DND-41 (cell line): Measurements from ENCODE around the gene BMERB1.

Experiments used
- ATAC-seq: fragments of 200-7000 bp; cut with Tn5 transposase; 3 replicates; pipeline ENCODE4 v1.9.1; 2021; ENCODE audit warnings: low read depth; ENCODE audit not compliant: insufficient read depth
- DNase-seq: peaks from one replicate; pipeline ENCODE4 v3.0.0-alpha.2; 2020
- H2AFZ ChIP-seq: 2 replicates; pipeline ENCODE4 v1.6.0; 2012; ENCODE audit warnings: low read depth, low read length
- H3K27ac ChIP-seq: 2 replicates; pipeline ENCODE4 v1.5.1; 2012; ENCODE audit warnings: low read length, inconsistent platforms
- H3K27me3 ChIP-seq: fragments of 200-600 bp; sonication (generic); 2 replicates; pipeline ENCODE4 v1.6.0; 2012; ENCODE audit warnings: low read length, mild to moderate bottlenecking, inconsistent platforms; ENCODE audit not compliant: insufficient read depth, poor library complexity
- H3K36me3 ChIP-seq: 2 replicates; pipeline ENCODE4 v1.5.1; 2012; ENCODE audit warnings: low read length, inconsistent platforms; ENCODE audit not compliant: insufficient read depth
- H3K4me1 ChIP-seq: 2 replicates; pipeline ENCODE4 v1.5.1; 2012; ENCODE audit warnings: mild to moderate bottlenecking, low read length; ENCODE audit not compliant: insufficient read depth
- H3K4me2 ChIP-seq: 2 replicates; pipeline ENCODE4 v1.6.0; 2012; ENCODE audit warnings: mild to moderate bottlenecking, moderate library complexity, low read length, inconsistent platforms; ENCODE audit not compliant: insufficient read depth
- H3K4me3 ChIP-seq, 2 experiments: fragments of 200-600 bp in 1 of 2; shearing (Covaris generic) in 1 of 2; 2 replicates each; pipeline ENCODE4 v1.5.1; 2012 to 2016; ENCODE audit warnings: inconsistent platforms in 2 of 2, low read length in 2 of 2, mild to moderate bottlenecking in 2 of 2, low read depth in 1 of 2, moderate library complexity in 1 of 2
- H3K79me2 ChIP-seq: 2 replicates; pipeline ENCODE4 v1.6.0; 2012; ENCODE audit warnings: low read length, inconsistent platforms; ENCODE audit not compliant: insufficient read depth
- H3K9ac ChIP-seq: 2 replicates; pipeline ENCODE4 v1.6.0; 2012; ENCODE audit warnings: low read depth, mild to moderate bottlenecking, inconsistent platforms, low read length, moderate library complexity
- H3K9me3 ChIP-seq: 2 replicates; pipeline ENCODE4 v1.5.1; 2012; ENCODE audit warnings: low read length, moderate library complexity, mild to moderate bottlenecking, inconsistent platforms; ENCODE audit not compliant: insufficient read depth, severe bottlenecking
- H4K20me1 ChIP-seq: 2 replicates; pipeline ENCODE4 v1.6.0; 2012; ENCODE audit warnings: low read length; ENCODE audit not compliant: insufficient read depth
- EZH2 ChIP-seq: IDR thresholded peaks from 3 replicates; pipeline ENCODE4 v1.6.1; 2012; ENCODE audit warnings: borderline replicate concordance, low read depth, mild to moderate bottlenecking, moderate library complexity, low read length, inconsistent platforms; ENCODE audit not compliant: severe bottlenecking
- TF ChIP-seq, protein P1 (sequence below): IDR thresholded peaks from 2 replicates; pipeline ENCODE4 v1.5.1; 2012; ENCODE audit warnings: borderline replicate concordance, low read length, moderate library complexity, mild to moderate bottlenecking; ENCODE audit not compliant: poor library complexity, severe bottlenecking; ENCODE audit errors: extremely low read depth

The BMERB1 gene

GRCh38 chr16:15574614-15574948, 140.2 kb downstream of the BMERB1 start:
- Histone ChIP-seq H4K20me1 (no peaks in the 10 kb centered on the region), H3K27me3 (peaks cover 6% of the 10 kb centered on the region), H3K4me2 (no peak overlapping the region), H3K9ac (no peak overlapping the region), H3K4me1 (0 out of 2 replicates have a peak, but pooled peaks cover 3% of the 10 kb centered on the region), H3K4me3 (no peak overlapping the region), H3K79me2 (no peaks in the 10 kb centered on the region), H3K9me3 (no peaks in the 10 kb centered on the region), H3K36me3 (no peaks in the 10 kb centered on the region), H3K27ac (no peak overlapping the region), H2AFZ (no peak overlapping the region)
- DNase-seq, result no peak
- no peak for TF ChIP-seq EZH2
- TF ChIP-seq, protein P1, sequence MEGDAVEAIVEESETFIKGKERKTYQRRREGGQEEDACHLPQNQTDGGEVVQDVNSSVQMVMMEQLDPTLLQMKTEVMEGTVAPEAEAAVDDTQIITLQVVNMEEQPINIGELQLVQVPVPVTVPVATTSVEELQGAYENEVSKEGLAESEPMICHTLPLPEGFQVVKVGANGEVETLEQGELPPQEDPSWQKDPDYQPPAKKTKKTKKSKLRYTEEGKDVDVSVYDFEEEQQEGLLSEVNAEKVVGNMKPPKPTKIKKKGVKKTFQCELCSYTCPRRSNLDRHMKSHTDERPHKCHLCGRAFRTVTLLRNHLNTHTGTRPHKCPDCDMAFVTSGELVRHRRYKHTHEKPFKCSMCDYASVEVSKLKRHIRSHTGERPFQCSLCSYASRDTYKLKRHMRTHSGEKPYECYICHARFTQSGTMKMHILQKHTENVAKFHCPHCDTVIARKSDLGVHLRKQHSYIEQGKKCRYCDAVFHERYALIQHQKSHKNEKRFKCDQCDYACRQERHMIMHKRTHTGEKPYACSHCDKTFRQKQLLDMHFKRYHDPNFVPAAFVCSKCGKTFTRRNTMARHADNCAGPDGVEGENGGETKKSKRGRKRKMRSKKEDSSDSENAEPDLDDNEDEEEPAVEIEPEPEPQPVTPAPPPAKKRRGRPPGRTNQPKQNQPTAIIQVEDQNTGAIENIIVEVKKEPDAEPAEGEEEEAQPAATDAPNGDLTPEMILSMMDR, result no peak
- no peak for ATAC-seq

- Histone ChIP-seq H2AFZ (no peak overlapping the region; the same call in 1 of the 2 replicates), H3K27ac (no peak overlapping the region), H3K4me1 (0 out of 2 replicates have a peak, but pooled peaks cover 3% of the 10 kb centered on the region), H3K79me2 (no peaks in the 10 kb centered on the region), H4K20me1 (no peaks in the 10 kb centered on the region), H3K4me2 (no peak overlapping the region), H3K4me3 (no peak overlapping the region), H3K9me3 (no peaks in the 10 kb centered on the region), H3K9ac (no peak overlapping the region), H3K36me3 (no peaks in the 10 kb centered on the region), H3K27me3 (peaks cover 6% of the 10 kb centered on the region)
- no peak for DNase-seq
- 0 out of 3 replicates have a peak, but pooled peaks have one; percentile 44 for ATAC-seq
- TF ChIP-seq, protein P1, result no peak
- no peak for TF ChIP-seq EZH2
These were observed 141.1 kb downstream of the BMERB1 start for GRCh38 chr16:15575293-15576049.

GRCh38 chr16:15576960-15577958, 142.9 kb downstream of the BMERB1 start:
- Histone ChIP-seq H3K9me3 (no peaks in the 10 kb centered on the region), H3K27me3 (peaks cover 4% of the 10 kb centered on the region), H3K4me3 (no peak overlapping the region), H4K20me1 (no peaks in the 10 kb centered on the region), H3K4me1 (0 out of 2 replicates have a peak, but pooled peaks cover 3% of the 10 kb centered on the region), H3K36me3 (no peaks in the 10 kb centered on the region), H2AFZ (no peak overlapping the region), H3K27ac (no peak overlapping the region), H3K4me2 (no peak overlapping the region), H3K79me2 (no peaks in the 10 kb centered on the region), H3K9ac (no peak overlapping the region)
- DNase-seq (no peak), ATAC-seq (no peak)
- TF ChIP-seq, protein P1, result no peak
- no peak for TF ChIP-seq EZH2
